Measurements from ENCODE around the gene LYZL1.
"Not testable (repeated sequence)": the region's sequence is repeated elsewhere in the genome, so short reads cannot be mapped to it uniquely, and the experiment has no call there.

LYZL1 gene

GRCh38 chr10:29308142-29308541, 19.3 kb downstream of the LYZL1 start:
- not testable (repeated sequence) for DNase-seq (ENCODE audit: low read depth)

DNA sequence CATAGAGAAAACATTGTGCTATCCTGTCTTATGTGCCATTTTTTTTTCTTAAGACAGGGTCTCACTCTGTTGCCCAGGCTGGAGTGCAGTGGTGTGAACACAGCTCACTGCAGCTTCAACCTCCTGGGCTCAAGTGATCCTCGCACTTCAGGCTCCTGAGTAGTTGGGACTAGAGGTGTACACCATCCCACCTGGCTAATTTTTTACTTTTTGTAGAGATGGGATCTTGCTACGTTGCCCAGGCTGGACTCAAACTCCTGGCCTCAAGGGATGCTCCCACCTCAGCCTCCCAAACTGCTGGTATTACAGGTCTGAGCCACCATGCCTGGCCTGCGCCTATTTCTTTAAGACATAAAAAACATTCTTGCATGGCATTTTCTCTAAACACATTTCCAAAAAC, 20.6 kb downstream of the LYZL1 start:
- DNase-seq (ENCODE audit: low read depth): no peak

DNA sequence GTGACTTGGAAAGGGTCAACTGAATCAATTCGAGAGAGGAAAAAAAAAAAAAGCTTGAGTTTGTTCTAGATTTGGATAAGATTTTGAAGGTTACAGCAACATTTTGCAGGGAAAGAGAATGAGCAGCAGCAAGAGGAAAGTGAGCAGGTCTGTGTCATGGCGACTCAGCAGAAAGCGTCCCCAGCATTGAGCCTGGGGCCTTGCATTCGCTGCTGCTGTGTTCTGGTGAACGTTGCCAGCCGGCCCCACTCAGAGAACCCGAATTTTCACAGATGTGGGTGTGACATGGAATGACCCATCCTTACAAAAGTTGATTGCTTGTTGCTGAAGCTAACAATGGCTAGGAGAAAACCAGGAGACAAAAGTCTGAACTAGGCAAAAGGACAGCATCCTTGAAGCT, 21.6 kb downstream of the LYZL1 start:
- not testable (repeated sequence) for DNase-seq (ENCODE audit: low read depth)

DNA sequence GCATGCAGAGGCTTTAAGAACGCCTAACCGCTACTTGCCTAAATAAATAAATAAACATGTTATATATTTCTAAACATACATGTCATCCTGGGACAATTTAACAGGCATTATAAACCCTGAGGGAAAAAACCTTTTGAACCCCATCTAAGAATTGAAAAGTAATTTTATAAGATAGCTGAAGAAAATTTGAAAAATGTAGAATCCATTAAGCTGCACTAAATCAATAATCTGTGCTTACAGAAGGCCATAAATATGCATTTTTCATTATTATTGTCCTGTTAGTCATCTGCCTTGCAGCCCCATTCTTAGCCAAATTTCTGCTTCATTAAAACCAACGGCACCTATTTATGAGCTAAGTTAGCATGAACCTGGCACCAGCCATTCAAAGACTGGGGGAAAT, 24.2 kb downstream of the LYZL1 start:
- no peak for DNase-seq (ENCODE audit: low read depth)

GRCh38 chr10:29314726-29315125, 25.9 kb downstream of the LYZL1 start:
- DNase-seq (ENCODE audit: low read depth): no peak

DNA sequence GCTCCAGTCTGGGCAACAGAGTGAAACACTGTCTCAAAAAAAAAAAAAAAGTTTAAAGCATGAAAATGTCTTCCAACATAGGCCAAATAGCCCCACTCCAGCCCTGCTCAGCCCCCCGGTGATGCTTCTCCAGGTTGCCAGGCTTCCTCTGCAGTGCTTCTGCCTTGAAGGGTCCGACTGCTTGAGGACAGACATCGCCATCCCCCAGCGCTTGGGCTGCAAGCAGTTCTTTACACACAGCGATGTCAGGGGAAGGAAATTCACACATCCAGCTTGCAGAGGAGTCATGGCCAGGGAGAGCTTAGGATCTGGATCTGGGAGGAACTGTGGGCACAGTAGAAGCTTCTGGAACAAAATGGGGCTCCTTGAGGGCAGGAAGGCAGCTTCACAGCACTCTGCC, 26.9 kb downstream of the LYZL1 start:
- DNase-seq (ENCODE audit: low read depth): no peak

- no peak for DNase-seq (ENCODE audit: low read depth)
Measured at GRCh38 chr10:29316308-29317026, 27.6 kb downstream of the LYZL1 start.

DNA sequence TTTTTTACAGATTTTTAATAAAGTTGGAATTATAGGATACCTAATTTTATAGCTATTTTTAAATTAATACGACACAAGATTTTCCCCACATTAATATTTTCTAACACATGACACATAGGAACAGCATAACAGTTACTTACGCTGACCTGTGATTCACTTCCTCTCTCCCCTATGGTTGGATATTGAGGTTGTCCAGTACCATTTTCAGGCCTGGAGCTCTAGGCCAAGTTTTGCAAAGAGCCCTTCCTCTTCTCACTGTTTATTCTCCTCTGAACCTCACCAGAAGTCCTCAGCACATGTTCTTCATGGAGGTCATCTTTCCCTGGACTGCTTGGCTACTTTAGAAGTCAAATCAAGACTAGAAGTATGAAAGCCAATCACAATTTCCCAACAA, 28.2 kb downstream of the LYZL1 start:
- no peak for DNase-seq (ENCODE audit: low read depth)

DNA sequence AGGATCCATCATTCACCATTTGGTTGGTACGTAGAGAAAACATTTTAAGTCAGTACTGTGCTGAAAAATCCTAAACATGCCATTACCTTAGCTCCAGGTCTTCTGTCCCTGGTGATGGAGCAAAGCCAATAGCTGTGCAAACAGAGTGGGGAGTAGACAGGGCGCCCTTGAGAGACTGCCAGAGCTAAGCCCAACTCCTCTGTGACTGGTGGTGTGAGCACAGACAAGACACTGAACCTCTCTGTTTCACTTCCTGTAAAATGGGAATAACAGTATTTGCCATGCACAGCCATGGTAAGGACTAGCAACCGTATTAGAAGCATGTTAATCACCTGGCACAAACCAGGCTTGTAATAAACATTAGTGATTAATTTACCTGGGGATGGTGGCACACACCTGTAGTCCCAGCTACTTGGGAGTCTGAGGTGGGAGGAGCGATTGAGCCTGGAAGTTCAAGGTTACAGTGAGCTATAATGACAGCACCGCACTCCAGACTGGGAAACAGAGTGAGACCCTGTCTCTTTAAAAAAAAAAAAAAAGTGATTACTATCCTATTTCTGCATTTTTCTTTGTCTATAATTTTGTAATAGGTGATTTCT, 28.7 kb downstream of the LYZL1 start:
- no peak for DNase-seq (ENCODE audit: low read depth)

- not testable (repeated sequence) for DNase-seq (ENCODE audit: low read depth)
Measured at GRCh38 chr10:29318141-29319071, 29.5 kb downstream of the LYZL1 start.

DNA sequence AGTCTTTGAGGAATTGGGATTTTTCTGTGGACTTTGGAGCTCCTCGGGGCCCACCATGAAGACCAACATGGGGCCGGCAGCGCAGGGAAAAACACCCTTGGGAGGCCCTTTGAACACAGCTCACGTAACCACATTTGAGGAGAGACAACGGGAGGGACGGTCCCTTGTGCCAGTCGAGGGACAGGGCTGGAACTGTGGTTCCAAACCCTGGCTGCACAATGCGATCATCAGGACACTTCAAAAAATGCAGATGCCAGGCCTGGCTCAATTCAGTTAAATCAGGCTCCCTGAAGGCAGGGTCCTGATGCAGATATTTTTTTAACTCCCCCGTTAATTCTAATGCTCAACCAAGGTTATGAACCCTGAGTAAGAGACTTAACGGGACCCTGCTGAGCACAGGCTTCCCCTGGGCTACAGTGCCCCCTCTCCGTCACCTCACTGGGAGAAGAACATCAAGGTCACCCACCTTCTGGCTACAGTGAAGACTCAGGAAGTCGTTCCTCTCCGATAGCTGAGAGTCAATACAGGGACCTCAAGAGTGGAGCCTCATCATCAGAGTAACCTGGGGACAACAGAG, 30.4 kb downstream of the LYZL1 start:
- DNase-seq (ENCODE audit: low read depth): no peak

GRCh38 chr10:29320680-29321121, 31.8 kb downstream of the LYZL1 start:
- DNase-seq (ENCODE audit: low read depth): not testable (repeated sequence)

DNA sequence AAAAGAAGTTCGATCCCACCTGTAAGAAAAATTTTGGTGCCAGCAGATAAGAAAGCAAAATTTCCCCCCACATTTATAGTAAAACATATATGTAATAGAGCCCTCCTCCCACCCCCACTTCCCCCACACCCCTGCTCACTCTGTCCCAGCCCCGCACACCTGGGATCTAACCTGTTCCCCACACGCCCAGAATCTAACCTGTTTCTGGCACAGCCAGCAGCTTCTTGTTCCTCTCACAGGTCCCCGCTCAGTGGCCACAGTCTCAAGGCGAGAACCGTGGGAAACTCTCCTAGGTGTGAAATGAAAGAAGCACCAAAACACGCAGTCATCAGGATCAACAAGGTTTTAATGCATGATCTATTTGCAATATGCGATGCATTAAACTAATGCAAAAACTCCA, 32.8 kb downstream of the LYZL1 start:
- DNase-seq (ENCODE audit: low read depth): no peak

- DNase-seq (ENCODE audit: low read depth): no peak
Measured at GRCh38 chr10:29322918-29323317, 34.0 kb downstream of the LYZL1 start.

GRCh38 chr10:29323367-29323766, 34.5 kb downstream of the LYZL1 start:
- no peak for DNase-seq (ENCODE audit: low read depth)

DNA sequence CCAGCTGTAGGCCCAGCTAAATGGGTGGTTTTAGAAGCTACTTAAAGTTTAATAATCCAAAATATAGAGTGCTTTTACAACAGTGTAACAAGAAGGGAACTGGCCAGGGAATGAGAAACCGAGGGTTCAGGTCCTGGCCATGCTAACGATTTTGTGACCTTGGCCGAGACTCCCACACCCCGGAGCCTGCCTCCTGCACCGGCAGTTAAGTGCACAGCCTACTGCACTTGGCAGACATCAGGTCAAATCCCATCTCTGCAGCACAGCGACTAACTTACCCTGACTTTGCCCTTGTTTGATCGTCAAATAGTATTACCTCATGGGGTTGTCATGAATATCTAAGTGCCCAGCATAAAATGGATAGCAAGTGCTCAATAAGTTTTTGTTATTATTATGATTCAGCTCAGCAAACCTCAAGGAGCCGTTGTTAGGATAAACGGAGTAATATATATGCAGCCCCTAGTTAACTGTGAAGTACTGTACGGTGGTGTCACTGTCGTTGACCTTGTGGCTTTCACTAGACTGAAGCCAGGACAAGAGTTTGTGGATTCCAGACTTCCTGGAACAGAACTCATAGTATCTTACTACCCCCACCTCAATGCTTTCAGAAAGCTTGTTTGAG, 35.5 kb downstream of the LYZL1 start:
- DNase-seq (ENCODE audit: low read depth): no peak

- no peak for DNase-seq (ENCODE audit: low read depth)
Measured at GRCh38 chr10:29326299-29326698, 37.4 kb downstream of the LYZL1 start.

DNA sequence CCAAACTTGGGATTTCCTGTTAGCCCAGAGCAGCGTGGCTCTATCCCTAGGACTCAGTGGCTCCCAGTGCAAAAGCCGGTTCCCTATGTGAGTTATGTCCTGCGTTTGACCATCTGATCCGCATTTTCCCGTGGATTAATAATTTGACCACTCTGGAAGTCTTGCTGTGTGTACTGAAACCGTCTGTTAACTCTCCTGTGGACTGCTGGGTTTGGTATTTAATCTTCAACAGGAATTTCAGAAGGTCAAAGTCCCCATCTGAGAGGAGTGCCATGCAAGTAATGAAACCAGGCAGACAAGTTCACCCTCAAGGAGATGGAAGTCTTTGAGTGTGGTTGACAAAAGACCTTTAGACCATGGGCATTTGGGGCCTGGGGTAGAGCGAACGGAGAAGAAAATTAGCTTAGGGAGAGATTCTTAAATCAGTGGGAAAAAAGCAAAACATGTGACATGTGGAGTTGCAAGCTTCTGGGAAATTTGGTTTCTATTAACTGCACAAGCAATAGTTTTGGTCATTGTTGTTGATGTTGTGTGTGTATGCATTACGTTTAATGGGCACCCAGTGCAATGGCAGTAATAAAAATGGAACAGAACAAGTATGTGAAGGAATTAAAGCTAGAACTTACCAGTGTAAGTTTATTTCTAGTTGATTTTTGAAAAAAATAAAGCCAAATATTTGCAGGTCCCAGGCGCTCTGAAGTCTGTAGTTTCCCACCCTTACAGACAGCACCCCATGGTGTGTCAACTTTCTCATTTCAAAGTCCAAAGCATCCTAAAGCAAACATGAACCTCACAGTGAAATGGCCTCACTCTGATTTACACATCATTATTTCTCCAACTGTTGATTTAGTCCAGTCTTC, 38.2 kb downstream of the LYZL1 start:
- DNase-seq (ENCODE audit: low read depth): no peak

DNA sequence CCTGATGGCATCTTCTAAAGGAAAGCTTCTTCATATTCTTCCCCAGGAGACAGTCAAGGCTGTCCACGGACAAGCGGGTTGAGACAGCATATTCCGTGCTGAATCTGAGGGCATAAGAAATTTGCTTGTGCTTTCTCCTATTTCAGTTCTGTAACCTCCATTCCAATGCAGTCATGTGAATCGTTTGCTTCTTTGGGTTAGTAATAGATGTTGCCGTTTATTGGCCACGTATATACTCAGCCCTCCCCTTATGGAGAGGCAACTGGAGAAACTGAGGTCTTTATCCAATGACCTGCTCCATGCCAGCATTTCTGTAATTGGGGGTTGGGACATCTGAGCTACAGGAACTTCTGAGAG, 38.9 kb downstream of the LYZL1 start:
- no peak for DNase-seq (ENCODE audit: low read depth)

DNA sequence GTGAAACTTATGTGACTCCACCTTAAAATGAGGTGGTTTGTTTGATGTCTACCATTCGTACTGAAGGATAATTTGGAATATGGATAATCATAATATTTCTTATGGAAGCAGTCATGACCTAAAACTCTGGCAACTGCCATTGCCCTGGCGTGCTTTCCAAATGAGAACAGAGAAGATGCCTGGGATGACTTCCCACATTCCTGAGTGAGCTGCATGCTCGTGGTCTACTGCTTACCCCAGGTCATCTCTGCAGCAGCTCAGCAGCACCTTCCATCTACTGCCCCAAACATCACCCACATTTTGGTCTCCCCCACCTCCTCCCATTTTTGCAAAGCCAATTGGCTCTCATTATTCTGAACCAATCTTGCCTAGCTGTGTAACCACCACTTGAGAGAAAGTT, 40.1 kb downstream of the LYZL1 start:
- DNase-seq (ENCODE audit: low read depth): no peak

DNA sequence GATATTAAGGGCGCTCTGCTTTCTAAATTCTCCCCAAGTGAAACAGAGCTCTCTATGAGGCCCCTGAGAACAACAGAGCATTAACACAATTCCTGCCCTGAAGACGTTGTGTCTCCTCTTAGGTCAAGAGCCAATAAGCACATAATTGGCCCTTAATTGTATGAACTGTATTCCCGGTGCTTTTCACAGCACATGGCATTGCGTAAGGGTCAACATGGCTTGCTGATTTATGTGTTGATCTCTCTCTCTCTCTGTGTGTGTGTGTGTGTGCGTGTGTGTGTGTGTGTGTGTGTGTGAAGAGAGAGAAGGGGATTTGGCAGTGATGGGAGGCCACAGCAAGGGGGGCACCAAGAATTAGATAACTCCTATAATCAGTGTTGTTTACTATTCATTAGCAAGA, 40.5 kb downstream of the LYZL1 start:
- no peak for DNase-seq (ENCODE audit: low read depth)

Data from stimulated activated CD8-positive, alpha-beta memory T cell treated with anti-CD3 and anti-CD28 coated beads, Interleukin-12 subunit alpha, Interleukin-12 subunit beta, amount 100 ng/mL, for 1 hour (primary cell).